GM21825 (cell line): ENCODE results near the gene EML1.
"Not testable (repeated sequence)": the region's sequence is repeated elsewhere in the genome, so short reads cannot be mapped to it uniquely, and the experiment has no call there.

Source experiments
- ATAC-seq: cut with Tn5 transposase; IDR thresholded peaks from one replicate; pipeline ENCODE4 v1.9.1; 2021; ENCODE audit warnings: mild to moderate bottlenecking, moderate library complexity; ENCODE audit not compliant: unreplicated experiment

Gene EML1

DNA sequence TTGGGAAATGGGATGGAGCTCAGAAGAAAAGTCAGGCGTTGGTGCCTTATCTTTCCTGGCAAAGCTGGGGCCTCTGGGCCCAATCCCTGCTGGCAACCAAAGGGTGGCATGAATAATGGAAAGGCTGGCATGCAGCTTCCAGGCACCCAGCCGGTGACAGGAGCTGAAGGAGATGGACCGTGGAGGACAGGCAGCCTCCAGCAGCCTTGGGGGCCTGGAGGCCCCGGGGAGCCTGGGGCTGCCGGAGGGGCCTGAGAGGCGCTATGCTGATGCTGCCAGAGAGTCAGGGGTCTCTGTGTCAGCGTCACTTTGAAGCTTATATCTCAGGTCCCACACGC lies 38.2 kb upstream of the EML1 start:
- no peak for ATAC-seq

DNA sequence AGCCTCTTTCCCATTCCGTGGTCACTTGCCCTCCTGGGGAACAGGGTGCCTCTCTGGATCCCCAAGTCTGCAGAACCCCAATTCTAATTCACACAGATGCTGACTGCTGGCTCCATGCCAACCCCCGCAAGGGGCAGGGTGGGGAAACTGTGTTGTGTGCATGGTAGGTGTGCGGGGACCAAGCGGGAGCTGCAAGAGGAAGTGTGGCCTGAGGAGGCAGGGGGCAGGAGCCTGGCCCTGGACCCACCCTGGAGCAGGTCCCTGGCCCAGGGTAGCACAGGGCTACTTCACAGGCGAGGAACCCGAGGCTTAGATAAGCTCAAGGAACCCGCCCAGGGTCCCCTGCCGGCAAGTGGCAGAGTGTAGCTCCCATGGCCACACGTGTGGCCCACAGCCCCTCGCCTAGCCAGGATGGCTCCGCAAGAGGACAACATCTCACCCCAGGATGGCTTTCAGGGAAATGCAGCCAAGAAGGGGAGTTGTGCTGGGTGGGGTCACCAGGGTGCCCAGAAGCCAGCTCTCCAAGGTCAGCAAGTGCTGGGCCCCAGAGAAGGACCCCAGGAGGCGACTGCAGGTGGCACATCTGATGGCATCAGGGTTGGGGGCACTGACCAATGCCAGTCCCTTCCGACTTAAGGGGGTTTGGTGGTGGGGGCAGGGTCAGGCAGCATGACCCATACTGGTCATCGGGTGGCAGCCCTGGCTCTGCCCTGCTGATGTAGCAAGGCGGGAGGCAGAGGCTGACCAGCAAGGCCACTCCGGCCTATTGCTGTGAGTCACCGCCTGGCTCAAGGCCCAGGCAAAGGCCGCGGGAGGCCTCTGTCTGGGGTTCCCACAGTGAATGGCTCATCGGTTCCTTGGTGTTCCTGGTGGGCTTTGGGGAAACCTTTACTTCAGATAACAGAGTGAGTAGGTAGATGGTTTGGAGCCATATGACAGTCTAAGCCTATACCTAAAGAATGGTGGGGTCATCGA lies 37.3 kb upstream of the EML1 start:
- no peak for ATAC-seq

DNA sequence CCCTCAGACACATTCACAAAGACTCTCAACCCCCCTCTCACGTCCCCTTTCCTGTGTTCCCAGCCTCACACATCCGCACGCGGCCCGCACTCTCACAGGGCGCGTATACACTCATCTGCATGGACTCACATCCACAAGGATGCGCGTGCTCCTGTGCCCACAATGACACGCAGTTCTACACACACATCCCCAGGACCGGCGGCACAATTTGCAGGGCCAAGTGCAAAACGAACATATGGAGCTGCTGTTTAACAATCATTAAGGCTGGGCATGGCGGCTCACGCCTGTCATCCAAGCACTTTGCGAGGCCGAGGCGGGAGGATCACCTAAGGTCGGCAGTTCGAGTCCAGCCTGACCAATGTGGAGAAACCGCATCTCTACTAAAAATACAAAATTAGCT lies 36.4 kb upstream of the EML1 start:
- ATAC-seq, result no peak

DNA sequence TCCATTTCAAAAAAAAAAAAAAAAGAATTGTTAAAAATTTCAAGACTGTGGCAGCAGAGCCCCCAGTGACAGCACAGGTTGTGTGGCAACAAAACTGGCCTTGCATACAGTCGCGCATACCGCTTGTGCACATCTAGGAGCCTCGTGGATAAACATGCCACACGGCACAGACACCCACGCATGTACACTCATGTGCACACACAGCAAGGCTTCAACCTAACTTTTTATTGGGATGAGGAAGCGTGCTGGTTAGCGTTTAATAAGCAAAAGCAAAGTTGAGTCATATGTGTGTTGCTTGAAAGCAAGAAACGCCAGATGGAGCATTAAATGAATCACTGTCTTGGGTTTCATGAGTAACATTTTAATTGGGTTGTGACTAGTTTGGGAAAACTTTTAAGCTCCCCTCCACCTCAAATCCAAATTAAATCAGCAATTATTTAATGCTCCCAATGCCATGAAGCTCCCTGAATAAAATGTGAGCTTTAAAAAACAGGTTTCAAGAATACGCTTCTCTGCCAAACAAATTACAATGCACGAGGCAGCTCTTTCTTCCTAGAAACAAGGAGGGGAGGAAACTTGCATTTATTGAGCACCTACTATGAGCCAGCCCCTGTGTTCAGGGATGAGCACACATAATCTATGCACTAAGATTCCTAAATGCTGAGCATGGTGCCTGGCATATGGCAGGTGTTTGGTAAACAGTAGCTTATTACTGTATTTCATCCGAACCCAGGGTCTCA lies 35.7 kb upstream of the EML1 start:
- no peak for ATAC-seq

DNA sequence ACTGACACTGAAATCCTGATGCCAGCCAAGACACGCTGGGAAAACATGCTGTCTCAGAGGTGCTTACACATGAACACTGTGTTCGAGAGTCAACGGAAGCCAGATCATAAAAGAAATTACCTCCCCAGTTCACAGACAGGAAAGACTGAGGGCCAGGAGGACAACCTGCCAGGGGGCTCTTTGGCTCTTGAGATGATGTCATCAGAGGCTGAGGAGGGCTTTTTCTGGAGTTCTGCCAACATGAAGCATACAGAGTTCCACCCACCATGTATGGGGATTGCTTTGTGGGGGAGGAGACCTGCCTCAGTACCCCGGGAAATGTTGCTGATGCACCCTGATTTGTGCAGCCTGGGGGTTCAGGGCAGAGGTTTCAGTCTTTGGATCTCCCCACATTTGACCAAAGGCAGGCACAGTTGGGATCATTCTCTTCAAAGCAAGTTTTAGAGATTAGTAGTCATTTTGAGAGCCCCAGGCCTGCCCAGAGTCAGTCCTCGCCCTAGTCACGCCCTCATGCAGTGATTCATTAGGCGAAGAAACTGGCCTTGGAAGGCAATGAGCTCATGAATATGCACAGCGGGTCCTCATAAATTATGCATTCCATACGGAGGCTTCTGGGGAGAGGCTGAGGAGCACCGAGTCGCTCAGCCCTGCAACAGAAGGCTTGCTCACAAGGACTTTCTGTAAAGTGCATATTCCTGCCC lies 34.9 kb upstream of the EML1 start:
- ATAC-seq, result no peak

DNA sequence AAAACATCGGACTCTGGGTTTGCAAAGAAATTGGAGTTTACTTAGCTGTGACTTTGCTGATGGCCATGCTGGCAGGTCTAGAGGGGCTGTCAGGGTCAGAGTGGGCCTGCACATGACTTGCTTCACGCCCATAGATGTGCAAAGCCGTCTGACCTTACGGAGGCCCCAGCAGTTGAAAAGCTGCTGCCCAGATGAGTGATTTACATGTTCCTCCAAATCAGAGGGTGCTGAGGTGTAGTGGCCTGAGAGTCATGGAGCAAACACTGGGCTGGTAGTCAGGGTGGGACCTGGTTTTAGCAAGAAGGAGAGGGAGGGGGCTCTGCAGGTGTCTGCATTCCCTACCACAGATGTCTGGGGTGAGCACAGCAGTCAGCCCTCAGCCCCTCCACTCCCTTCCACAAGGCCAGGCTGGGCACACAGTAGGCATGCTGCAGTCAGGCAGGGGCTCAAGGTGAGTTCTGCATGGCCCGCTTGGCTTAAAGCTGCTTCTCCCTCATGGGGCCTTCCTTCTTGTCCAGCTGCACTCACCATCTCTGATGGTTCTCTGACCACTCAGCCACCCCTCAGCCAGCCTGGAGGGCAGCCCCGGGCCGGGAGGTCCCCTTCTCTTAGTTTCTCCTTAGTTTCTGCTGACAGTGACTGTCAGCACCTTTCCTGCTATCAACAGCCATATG lies 34.2 kb upstream of the EML1 start:
- ATAC-seq, result no peak

DNA sequence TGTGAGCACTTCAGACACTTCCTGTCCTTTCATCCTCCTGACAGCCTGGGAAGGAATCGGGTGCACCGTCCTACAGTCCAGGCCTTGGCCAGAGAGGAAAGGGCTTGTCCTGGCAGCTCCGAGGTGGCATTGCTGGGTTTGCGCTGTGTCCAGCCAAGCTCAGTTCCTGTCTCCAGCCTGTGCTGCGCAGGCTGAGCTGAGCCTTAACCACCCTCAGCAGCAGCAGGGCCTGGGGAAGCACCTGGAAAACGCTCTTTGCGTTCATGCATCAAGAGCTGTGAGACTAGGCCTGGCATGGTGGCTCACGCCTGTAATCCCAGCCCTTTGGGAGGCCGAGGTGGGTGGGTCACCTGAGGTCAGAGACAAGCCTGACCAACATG lies 33.7 kb upstream of the EML1 start:
- ATAC-seq, result no peak

DNA sequence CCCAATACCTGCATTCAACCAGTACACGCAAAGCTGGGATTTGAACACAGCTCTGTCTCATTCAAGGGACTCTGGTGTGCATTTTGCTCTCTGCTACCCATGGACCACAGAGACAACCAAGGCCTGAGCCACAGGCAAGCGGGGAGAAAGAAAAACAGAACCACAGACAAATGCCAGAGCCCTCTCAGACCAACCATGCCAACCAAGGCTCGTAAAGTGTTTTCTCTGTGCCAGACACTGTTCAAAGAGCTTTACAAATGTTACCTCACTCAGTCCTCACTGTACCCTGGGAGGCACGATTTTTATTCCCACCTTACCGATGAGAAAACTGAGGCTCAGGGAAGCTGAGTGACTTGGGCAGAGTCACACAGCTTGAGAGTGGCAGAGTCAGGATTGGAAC lies 32.4 kb upstream of the EML1 start:
- no peak for ATAC-seq

DNA sequence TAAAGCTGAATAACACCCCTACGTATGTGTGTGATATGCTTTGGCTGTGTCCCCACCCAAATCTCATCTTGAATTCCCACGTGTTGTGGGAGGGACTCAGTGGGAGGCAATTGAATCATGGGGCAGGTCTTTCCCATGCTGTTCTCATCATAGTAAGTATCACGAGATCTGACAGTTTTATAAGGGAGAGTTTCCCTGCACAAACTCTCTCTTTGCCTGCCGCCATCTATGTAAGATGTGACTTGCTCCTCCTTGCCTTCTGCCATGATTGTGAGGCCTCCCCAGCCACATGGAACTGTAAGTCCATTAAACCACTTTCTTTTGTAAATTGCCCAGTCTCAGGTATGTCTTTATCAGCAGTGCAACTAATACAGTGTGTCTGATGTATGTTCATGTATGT lies 30.3 kb upstream of the EML1 start:
- ATAC-seq, result not testable (repeated sequence)

DNA sequence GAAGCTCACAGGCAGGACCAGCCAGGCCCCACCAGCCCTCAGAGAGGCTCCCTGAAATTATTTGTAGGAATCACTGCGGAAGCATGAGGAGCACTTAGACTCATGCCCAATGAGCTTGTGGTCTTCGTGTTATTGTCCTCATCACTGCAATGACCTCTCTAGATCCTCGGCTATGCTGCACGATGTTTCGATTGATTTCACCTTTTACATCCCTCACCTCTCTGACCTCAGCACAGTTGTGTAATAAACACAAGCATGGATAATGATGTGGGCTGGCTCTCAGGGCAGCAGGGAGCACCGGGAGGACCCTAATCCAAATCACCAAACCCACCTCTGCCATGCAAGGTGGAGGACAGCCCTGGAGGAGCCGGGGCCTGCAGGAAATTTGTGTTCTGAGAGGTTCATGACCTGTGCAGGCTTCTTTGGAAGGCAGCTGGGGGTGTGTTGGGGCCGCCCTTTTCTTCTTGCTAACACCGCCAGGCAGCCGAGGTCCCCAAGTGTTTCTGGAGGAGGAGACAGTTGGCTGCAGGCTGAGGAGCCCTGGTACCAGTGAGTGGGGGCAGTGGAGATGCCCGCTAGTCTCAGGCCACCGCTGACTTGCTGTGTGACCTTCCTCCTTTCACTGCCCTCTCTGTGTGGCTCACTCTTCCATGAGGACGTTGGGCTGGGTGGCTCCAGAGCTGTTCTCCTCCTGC lies 29.5 kb upstream of the EML1 start:
- ATAC-seq, result no peak

DNA sequence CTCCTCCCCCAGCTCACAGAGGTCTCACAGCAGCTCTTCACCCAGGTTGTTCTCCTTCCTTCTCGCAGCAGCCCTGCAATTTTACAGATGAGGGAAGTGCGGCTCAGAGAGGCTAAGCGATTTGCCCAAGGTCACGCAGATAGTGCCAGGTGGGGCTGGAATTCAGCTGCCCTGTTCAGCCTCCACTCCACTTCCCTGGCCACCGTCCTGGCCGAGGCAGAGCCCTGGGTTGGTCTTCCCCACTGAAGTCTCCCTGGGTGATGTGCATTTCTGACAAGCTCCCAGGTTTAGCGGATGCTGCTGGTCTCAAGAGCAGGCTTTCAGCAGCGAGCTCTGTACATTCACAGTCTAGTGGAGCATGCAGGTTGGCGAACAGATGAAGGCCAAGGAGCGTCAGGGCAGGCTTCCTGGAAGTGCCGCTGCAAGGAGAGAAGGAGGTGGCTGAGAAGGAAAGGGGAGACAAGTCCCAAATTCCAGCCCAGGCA lies 28.9 kb upstream of the EML1 start:
- ATAC-seq, result no peak

DNA sequence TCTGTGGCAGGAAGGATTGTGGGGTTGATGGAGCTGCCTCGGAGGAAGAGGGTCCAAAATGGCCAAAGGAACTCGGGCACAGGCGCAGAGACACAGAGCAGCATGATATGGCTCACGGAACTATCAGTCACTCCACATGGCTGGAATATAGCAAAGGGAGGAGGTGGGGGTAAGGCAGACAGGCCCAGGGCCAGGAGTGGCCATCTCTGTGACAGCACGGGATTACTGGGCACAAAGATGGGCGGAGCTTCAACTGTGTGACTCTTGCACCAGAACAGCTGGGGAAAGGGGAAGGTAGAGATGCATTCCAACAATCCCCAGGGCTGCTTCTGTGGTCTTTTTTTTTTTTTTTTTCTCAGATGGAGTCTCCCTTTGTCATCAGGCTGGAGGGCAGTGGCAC lies 24.8 kb upstream of the EML1 start:
- no peak for ATAC-seq

DNA sequence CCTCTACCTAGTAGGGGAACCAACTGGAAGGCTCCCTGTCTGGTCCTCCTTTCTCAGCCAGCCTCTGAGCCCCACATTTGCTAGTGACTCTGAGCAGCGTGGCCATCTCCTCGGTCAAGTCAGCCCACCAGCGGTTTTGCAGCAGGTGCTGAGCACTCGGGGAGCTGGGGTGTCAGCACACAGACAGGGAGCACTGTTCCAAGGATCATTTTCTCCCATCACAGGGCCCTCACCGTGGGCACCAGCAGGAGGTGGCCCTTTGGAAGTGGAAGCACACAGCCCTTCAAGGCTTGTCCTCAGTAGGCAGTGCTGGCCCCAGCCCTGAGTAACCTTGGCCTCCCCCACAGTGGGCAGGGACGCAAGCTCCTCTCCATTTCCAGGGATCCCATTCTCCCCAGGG lies 24.1 kb upstream of the EML1 start:
- no peak for ATAC-seq

DNA sequence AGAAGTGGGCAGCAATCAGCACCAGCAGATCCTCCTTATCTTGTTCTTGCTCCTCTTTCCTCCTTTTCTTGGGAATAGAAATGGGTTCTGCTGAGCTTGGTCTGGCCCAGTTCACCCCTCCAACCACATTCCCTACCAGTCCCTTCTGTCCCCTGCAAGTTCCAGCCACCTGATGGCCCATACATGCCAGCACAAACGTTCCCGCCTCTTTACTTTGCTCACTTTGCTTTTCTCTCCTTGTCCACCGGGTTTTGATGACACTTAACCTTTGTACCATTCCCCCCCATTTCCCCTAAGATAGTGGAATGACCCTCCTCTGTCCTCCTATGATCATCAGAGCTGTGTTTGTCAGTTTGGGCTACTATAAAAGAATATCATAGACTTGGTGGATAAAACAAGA lies 23.4 kb upstream of the EML1 start:
- ATAC-seq, result no peak

DNA sequence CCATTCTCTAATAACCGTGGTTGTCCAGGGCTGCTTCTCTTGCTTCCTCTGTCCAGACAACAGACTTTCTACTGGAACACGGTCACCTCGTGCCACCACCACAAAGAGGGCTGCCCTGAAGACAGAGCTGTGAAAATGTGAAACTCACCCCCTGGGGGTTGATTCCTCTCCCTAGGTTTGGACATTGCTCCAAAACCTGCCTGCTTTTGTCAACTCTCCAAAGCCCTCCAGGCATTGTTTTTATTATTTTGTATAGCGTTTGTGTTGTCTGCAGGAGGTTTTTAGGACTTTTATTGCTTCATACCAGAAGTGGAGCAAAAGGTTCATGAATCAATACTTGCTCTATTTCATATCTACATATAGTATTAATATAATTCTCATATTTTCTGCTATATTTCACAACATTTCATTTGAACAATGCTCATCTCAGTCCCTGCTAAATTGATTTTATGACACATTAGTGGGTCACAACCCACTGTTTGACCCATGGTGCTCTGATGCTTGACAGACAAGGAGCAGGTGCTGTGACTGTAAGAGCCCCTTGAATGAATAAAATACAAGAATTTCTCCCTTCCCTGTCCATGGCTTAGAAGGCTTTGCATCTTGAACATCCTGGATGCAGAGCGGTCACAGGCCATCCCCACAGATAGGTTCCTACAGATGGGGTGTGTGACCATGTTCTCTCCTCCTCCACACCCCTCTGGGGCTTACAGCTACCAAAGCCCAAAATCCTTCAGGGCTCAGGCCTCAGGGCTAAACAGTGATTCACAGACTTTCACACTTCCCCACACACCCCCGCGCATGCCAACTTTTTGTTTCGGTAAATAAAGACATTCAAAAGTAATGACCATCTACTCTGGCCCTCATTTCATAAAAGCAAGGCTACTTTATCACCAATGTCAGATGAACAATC lies 20.6 kb upstream of the EML1 start:
- ATAC-seq, result no peak

DNA sequence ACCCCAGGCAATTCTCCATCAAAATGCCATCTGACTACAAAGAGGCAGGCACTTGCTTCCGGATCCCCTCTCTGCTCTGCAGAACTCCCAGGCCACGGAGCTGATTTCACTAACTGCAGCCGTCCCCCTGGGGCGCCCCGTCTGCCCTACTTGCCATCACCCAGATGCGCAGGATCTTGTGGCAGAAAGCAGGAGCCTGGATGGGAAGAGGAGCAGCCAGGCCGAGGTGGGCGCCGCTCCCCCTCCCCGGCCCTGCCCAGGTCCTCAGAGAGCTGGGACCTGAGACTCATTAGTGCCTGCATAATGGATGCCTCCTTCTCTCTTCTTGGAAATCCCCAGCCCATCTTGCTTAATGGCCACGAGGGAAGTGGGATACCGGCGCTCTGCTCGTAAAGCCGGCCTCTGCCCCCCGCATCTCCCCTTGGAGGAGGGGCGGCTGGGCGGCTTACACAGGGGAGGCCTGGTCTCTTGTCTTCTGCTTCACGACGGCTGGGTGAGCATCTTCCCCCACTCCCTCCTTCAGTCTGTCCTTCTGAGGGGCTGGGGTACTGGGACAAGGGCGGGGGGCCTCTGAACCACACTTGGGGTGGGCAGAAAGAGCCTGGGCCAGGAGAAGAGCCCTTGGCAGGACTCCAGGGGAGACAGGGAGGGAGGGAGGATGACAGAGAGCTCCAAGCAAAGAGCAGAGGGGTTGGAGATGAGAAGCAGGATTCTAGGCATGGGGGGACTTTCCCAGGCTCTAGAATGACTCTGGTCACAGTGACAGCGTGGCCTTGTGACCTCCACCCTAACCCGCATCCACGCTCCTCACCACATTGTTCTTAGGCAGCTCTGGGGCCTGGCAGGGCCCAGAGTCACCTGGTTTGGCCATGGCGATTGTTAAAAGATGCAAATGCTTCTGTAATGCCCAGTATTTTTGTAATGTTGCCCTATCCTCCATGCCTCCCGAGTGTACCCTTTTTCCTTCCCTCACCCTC lies 19.4 kb upstream of the EML1 start:
- no peak for ATAC-seq

DNA sequence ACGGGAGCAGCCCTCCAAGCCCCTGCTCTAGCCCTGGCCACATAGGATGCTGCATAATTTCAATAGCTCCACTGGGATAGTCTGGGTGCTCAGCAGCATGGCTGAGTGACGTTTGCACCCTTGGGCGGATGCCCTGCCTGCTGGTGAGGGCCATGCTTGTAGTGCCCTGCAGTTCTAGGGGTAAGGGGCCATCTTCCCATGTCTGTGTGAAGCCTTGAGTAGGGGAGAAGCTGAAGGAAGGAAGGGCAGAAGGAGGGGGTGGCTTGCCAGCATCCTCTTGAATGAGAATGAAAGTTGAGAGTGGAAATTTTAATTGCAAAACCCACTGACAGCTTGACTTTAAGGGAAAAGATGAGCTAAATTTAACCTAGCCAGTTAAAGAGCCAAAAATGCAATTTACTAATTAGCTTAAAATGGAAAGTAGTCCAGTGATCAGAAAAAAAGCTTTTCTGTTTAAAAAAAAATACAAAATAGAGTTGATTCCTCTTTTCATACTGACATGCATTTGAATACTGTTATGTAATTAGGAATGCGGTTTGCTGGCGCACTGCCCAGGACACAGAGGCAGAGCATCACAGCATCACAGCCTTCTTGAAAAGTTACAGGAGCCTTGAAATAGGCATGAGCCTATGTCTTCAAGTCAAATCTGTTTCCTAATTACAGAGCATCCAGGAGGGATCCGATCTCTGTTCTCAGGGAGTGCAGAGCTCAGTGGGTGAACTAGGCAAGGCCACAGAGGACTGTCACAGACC lies 18.5 kb upstream of the EML1 start:
- no peak for ATAC-seq

DNA sequence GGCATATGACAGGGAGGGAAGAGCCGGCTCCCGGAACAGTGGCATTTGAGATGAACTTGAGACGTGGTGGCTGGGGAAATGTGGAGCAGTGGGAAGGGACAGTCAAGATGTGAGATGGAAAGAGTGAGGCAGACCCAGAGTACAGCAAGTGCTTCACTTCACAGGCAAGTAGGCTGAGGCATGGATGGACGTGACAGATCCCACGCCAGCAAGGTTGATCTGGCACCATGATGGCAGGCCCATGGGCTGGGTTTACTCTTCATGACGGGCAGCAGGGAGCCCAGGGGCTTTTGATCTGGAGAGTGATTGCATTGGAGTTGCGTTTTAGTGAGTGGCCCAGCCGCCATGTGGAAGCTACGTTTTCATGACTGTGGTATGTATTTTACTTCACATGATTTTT lies 17.9 kb upstream of the EML1 start:
- no peak for ATAC-seq
